ACC112 (cell line): Measurements from ENCODE around the gene SNAPIN.
A peak's percentile ranks its signal among the peaks of the same experiment; 100 is the strongest.

Experiments
- H2AFZ ChIP-seq: fragments of 200-600 bp; sonication (generic); one replicate; pipeline ENCODE4 v1.6.0; 2017; ENCODE audit warnings: antibody characterized with exemption, low read length; ENCODE audit not compliant: unreplicated experiment
- H3K27ac ChIP-seq: fragments of 200-600 bp; sonication (generic); 2 replicates; pipeline ENCODE4 v1.5.1; 2014; ENCODE audit warnings: low read depth, mild to moderate bottlenecking, antibody characterized with exemption, low read length, moderate library complexity
- H3K27me3 ChIP-seq: fragments of 200-600 bp; sonication (generic); 2 replicates; pipeline ENCODE4 v1.6.1; 2014; ENCODE audit warnings: mild to moderate bottlenecking, antibody characterized with exemption, low read length, moderate library complexity, mixed read lengths; ENCODE audit not compliant: insufficient read depth
- H3K36me3 ChIP-seq: fragments of 200-600 bp; sonication (generic); 2 replicates; pipeline ENCODE4 v1.6.1; 2016; ENCODE audit warnings: mild to moderate bottlenecking, antibody characterized with exemption, low read length, moderate library complexity, mixed read lengths; ENCODE audit not compliant: insufficient read depth
- H3K4me1 ChIP-seq: fragments of 200-600 bp; sonication (generic); one replicate; pipeline ENCODE4 v1.6.1; 2016; ENCODE audit warnings: low read length, mixed read lengths; ENCODE audit not compliant: insufficient read depth, unreplicated experiment, control insufficient read depth
- H3K4me3 ChIP-seq: fragments of 200-600 bp; sonication (generic); 2 replicates; pipeline ENCODE4 v1.5.1; 2014; ENCODE audit warnings: mild to moderate bottlenecking, low read depth, low read length
- H3K79me2 ChIP-seq: fragments of 200-600 bp; sonication (generic); one replicate; pipeline ENCODE4 v1.6.0; 2016; ENCODE audit warnings: low read length; ENCODE audit not compliant: control insufficient read depth, unreplicated experiment, insufficient read depth

The SNAPIN gene

DNA sequence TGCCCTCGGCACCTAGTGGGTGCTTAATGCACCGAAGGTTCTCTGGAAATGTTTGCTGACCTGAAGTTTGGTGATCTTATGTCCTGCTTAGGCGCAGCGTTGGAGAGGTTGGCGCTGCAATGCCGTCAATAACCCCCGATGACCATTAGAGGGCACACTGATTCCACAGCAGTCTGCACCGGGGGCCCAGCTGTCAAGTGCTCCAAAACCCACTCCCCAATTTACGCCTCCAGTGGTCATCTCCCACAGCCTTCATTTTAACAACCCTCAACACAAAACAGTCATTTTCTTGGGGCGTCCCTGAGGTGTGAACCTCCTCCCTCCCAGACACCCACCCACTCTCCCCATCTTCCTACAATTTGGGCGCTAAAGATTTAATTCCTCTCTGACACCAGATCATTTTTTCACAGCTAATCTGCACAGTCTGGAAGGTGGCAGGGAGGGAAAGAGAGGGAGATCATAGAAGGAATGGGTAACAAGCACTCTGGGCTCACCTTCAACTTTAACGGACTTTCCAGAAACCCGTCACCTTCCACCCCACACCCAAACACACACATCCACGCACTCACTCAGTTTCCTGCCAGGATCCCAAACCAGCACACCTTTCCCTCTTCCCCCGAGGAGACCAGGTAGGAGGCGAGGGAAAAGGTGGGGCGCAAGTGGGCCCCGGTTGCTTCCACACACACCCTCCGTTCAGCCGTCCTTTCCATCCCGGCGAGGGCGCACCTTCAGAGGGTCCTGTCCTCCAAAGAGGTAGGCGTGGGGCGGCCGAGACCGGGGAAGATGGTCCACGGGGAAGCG, 19.4 kb downstream of the SNAPIN start:
- peaks cover 38% of the 10 kb centered on the region for H3K27me3 ChIP-seq
- H3K36me3 ChIP-seq = no peaks in the 10 kb centered on the region
- peak overlapping the region; percentile 73 for H3K4me3 ChIP-seq
- H2AFZ ChIP-seq = peak overlapping the region; percentile 69
- H3K27ac ChIP-seq = no peak overlapping the region
- H3K79me2 ChIP-seq = no peaks in the 10 kb centered on the region
- no peaks in the 10 kb centered on the region for H3K4me1 ChIP-seq

DNA sequence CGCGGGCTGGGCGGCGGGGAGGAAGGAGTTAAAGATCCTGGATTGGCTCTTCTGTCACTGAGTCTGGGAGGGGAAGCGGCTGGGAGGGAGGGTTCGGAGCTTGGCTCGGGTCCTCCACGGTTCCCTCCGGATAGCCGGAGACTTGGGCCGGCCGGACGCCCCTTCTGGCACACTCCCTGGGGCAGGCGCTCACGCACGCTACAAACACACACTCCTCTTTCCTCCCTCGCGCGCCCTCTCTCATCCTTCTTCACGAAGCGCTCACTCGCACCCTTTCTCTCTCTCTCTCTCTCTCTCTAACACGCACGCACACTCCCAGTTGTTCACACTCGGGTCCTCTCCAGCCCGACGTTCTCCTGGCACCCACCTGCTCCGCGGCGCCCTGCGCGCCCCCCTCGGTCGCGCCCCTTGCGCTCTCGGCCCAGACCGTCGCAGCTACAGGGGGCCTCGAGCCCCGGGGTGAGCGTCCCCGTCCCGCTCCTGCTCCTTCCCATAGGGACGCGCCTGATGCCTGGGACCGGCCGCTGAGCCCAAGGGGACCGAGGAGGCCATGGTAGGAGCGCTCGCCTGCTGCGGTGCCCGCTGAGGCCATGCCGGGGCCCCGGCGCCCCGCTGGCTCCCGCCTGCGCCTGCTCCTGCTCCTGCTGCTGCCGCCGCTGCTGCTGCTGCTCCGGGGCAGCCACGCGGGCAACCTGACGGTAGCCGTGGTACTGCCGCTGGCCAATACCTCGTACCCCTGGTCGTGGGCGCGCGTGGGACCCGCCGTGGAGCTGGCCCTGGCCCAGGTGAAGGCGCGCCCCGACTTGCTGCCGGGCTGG, 20.2 kb downstream of the SNAPIN start, which contains the start of gene NPR1:
TSS of gene NPR1 (plus strand) at position 170 of the 818 bp plus-strand sequence. CDS start at position 591, 421 bp downstream.
- Histone ChIP-seq H3K27me3 (peaks cover 38% of the 10 kb centered on the region), H3K79me2 (no peaks in the 10 kb centered on the region), H3K4me1 (no peaks in the 10 kb centered on the region), H3K36me3 (no peaks in the 10 kb centered on the region), H3K27ac (no peak within 1 kb of the TSS), H3K4me3 (peak within 1 kb of the TSS; percentile 73), H2AFZ (peak within 1 kb of the TSS; percentile 69)

DNA sequence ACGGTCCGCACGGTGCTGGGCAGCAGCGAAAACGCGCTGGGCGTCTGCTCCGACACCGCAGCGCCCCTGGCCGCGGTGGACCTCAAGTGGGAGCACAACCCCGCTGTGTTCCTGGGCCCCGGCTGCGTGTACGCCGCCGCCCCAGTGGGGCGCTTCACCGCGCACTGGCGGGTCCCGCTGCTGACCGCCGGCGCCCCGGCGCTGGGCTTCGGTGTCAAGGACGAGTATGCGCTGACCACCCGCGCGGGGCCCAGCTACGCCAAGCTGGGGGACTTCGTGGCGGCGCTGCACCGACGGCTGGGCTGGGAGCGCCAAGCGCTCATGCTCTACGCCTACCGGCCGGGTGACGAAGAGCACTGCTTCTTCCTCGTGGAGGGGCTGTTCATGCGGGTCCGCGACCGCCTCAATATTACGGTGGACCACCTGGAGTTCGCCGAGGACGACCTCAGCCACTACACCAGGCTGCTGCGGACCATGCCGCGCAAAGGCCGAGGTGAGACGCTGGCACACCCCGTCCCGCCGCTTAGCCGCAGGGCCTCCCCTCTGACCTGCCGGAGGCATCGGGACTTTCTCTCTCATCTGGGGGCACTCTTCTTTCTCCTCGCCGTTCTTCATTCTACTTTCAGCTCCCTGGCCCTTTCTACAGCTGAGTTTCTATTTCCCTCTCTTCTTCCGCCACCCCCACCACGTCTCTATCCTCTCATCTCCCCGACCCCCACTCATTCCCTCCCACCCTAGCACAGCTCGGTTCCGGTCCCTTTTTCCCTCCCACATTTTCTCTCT, 21.0 kb downstream of the SNAPIN start:
- H3K27ac ChIP-seq = no peak overlapping the region
- H3K79me2 ChIP-seq = no peaks in the 10 kb centered on the region
- H2AFZ ChIP-seq = peak overlapping the region; percentile 69
- H3K36me3 ChIP-seq = no peaks in the 10 kb centered on the region
- H3K27me3 ChIP-seq = peaks cover 38% of the 10 kb centered on the region
- H3K4me3 ChIP-seq = peak overlapping the region; percentile 73
- H3K4me1 ChIP-seq = no peaks in the 10 kb centered on the region

DNA sequence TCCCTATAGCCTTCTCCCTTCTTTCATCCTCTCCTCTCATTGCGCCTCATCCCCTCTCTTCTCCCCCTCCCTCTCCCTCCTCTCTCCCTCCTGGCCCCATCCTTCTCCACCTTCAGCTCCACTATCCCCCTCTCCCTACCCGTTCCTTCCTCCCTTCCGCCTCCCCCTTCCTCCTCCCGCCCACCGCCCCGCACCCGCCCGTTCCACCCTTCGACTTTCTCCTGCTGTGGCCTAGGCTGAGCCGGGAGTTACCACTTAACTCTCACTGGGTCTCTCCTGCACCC, 21.6 kb downstream of the SNAPIN start:
- no peak overlapping the region for H2AFZ ChIP-seq
- peaks cover 38% of the 10 kb centered on the region for H3K27me3 ChIP-seq
- no peaks in the 10 kb centered on the region for H3K79me2 ChIP-seq
- H3K27ac ChIP-seq = no peak overlapping the region
- H3K36me3 ChIP-seq = no peaks in the 10 kb centered on the region
- H3K4me3 ChIP-seq = no peak overlapping the region
- no peaks in the 10 kb centered on the region for H3K4me1 ChIP-seq

DNA sequence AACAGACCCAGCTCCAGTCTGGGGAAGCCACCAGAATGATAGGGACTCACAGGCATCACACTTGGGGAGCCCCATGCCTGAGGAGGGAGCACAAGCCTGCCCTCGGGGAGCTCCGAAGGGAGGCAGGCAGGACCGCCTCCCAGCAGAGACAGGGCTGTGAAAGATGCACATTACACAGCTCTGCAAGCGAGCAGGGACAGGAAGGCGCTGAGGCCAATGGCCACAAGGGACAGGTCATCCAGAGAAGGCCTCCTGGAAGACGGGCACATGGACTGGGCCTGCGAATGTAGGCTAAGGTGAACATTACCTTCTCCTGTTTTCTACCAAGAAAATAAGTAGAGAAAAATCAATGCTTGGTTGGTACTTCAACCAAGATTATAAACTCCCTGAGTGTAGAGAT, 24.2 kb downstream of the SNAPIN start:
- no peak overlapping the region for H2AFZ ChIP-seq
- H3K79me2 ChIP-seq = no peaks in the 10 kb centered on the region
- no peak overlapping the region for H3K27ac ChIP-seq
- H3K4me3 ChIP-seq = no peak overlapping the region
- H3K36me3 ChIP-seq = no peaks in the 10 kb centered on the region
- peaks cover 38% of the 10 kb centered on the region for H3K27me3 ChIP-seq
- no peaks in the 10 kb centered on the region for H3K4me1 ChIP-seq

DNA sequence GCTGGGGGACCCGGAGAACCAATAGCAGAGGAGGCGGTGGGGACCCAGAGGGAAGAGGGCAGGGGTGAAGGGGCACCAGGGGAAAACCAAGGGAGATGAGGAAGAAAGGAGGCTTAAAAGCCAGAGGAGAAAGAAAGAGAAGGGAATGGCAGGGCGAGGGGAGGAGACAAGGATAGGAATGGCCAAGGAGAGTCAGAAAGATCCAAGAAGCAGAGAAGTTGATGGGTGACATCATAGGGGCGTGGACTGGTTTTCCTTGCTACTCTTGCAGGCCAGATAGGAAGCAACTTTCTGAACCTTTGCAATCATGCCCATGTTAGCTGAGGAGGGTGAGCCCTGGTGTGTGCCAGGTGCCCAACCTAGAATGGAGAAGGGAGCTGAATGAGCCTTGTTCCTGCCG, 25.4 kb downstream of the SNAPIN start:
- no peak overlapping the region for H3K27ac ChIP-seq
- H3K36me3 ChIP-seq = no peaks in the 10 kb centered on the region
- H3K4me3 ChIP-seq = no peak overlapping the region
- peaks cover 28% of the 10 kb centered on the region for H3K27me3 ChIP-seq
- H3K4me1 ChIP-seq = no peaks in the 10 kb centered on the region
- H2AFZ ChIP-seq = no peak overlapping the region
- H3K79me2 ChIP-seq = no peaks in the 10 kb centered on the region

DNA sequence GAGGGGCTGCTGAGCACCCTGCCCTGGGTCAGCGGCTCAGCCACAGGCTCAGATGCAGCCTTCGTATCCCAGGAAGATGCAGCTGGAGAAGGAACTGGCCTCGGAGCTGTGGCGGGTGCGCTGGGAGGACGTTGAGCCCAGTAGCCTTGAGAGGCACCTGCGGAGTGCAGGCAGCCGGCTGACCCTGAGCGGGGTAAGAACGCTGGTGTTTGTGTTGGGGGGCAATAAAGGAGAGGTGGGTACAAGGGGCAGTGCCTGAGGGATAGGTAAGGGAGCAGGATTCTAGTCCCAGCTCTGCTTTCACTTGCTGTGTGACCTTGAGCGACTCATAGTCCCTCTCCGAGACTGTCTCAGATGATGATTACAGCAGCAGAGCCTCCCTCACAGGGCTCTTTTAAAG, 26.4 kb downstream of the SNAPIN start:
- Histone ChIP-seq H3K4me1 (no peaks in the 10 kb centered on the region), H3K79me2 (no peaks in the 10 kb centered on the region), H3K36me3 (no peaks in the 10 kb centered on the region), H3K4me3 (no peak overlapping the region), H3K27ac (no peak overlapping the region), H3K27me3 (peaks cover 17% of the 10 kb centered on the region), H2AFZ (no peak overlapping the region)

DNA sequence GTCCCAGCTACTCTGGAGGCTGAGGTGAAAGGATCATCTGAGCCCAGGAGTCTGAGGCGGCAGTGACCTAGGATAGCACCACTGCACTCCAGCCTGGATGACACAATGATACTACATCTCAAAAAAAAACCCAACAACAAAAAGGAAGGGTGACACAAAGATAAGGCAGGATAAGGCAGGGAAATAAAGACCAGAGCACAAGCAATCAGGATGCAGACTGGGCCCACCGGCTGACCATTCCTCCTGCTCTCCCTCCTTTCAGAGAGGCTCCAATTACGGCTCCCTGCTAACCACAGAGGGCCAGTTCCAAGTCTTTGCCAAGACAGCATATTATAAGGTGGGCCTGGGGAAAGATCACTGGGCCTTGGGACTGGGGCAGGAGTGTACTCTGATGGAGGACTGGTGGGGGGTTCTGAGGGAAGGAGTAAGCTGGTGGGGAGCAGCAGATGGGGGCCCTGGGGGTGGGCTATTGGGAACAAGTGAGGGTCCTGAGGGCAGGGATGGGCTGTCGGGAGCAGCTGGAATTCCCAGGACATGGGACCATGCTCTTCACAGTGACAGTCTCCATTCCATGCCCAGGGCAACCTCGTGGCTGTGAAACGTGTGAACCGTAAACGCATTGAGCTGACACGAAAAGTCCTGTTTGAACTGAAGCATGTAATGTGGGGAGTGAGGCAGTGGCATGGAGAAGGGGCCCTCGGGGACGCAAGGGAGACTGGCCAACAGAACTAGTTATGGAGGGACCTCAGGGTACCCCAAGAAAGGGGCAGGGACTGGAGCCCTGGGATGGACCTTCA, 27.2 kb downstream of the SNAPIN start:
- H3K27me3 ChIP-seq = peaks cover 9% of the 10 kb centered on the region

DNA sequence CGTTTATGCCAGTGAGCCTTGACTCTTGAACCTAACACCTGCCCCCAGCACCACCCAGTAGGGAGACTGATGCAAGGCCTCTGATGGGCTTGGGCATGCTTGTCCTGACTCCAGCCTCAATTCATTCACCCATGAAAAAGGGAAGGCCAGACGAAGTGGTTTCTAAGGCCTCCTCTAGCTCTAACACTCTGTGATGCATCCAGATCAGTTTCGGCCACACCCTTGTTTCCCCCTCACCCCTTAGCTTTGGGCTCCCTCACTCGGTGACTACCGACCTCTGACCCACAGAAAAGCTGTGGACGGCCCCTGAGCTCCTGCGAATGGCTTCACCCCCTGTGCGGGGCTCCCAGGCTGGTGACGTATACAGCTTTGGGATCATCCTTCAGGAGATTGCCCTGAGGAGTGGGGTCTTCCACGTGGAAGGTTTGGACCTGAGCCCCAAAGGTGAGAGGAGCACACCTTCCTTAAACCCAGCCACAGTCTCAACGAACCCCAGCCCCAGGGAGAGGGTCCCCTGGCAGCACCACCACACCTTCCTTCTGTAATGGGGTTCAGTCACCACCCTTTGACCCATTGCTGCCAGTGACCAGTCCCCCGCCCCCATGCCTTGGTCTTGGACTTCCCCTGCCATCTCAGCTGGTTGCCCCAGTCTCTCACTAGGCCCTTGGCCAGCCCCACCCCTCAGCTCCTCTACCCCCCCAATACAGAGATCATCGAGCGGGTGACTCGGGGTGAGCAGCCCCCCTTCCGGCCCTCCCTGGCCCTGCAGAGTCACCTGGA, 29.0 kb downstream of the SNAPIN start:
- Histone ChIP-seq H3K79me2 (no peaks in the 10 kb centered on the region), H3K27ac (no peak overlapping the region), H2AFZ (no peak overlapping the region), H3K27me3 (no peaks in the 10 kb centered on the region), H3K36me3 (no peaks in the 10 kb centered on the region), H3K4me3 (no peak overlapping the region), H3K4me1 (no peaks in the 10 kb centered on the region)

More for the DNA sequence above, 27.2 kb downstream of the SNAPIN start:
- no peak overlapping the region for H3K4me3 ChIP-seq
- H3K27ac ChIP-seq = no peak overlapping the region
- no peak overlapping the region for H2AFZ ChIP-seq
- no peaks in the 10 kb centered on the region for H3K36me3 ChIP-seq
- no peaks in the 10 kb centered on the region for H3K4me1 ChIP-seq
- no peaks in the 10 kb centered on the region for H3K79me2 ChIP-seq
